Activated CD8-positive, alpha-beta memory T cell treated with anti-CD3 and anti-CD28 coated beads, Interleukin-2, amount 50 U/mL, for 4 hours (primary cell): ENCODE data around the gene C19orf85.
"Not testable (repeated sequence)": the region's sequence is repeated elsewhere in the genome, so short reads cannot be mapped to it uniquely, and the experiment has no call there.

Source experiments
- DNase-seq: peaks from one replicate; pipeline ENCODE4 v3.0.0-alpha.2; 2020

C19orf85 gene

GRCh38 chr19:55455576-55456235, 8.8 kb downstream of the C19orf85 start:
- DNase-seq: no peak

GRCh38 chr19:55454787-55455243, 9.7 kb downstream of the C19orf85 start:
- peak; percentile 50 for DNase-seq

- no peak for DNase-seq
These were observed 10.9 kb downstream of the C19orf85 start for GRCh38 chr19:55453511-55454260.

- peak; percentile 40 for DNase-seq
These were observed 11.7 kb downstream of the C19orf85 start for GRCh38 chr19:55452749-55453346.

GRCh38 chr19:55451965-55452748, 12.4 kb downstream of the C19orf85 start:
- DNase-seq: no peak

GRCh38 chr19:55451163-55451964, 13.2 kb downstream of the C19orf85 start:
- no peak for DNase-seq

GRCh38 chr19:55449469-55449868, 15.1 kb downstream of the C19orf85 start:
- DNase-seq: no peak

GRCh38 chr19:55448175-55448490, 16.4 kb downstream of the C19orf85 start:
- DNase-seq: not testable (repeated sequence)

- DNase-seq: no peak
These were observed 17.0 kb downstream of the C19orf85 start for GRCh38 chr19:55447421-55448174.

- no peak for DNase-seq
These were observed 18.5 kb downstream of the C19orf85 start for GRCh38 chr19:55446060-55446459.

GRCh38 chr19:55444646-55445045, 19.9 kb downstream of the C19orf85 start:
- DNase-seq: no peak

- DNase-seq: no peak
These were observed 20.6 kb downstream of the C19orf85 start for GRCh38 chr19:55443824-55444480.

GRCh38 chr19:55443045-55443823, 21.3 kb downstream of the C19orf85 start, which contains the start of gene SHISA7:
Gene SHISA7, minus strand, starts transcription at chr19:55443300. Its CDS starts 437 bp downstream, at chr19:55442863.
- no peak for DNase-seq

- DNase-seq: no peak
These were observed 22.1 kb downstream of the C19orf85 start for GRCh38 chr19:55442372-55442961.

- DNase-seq: no peak
These were observed 22.7 kb downstream of the C19orf85 start for GRCh38 chr19:55441692-55442321.

GRCh38 chr19:55441319-55441691, 23.2 kb downstream of the C19orf85 start:
- no peak for DNase-seq

GRCh38 chr19:55440411-55441105, 24.0 kb downstream of the C19orf85 start:
- DNase-seq: no peak

- DNase-seq: no peak
These were observed 25.5 kb downstream of the C19orf85 start for GRCh38 chr19:55439052-55439451.

GRCh38 chr19:55437410-55437809, 27.1 kb downstream of the C19orf85 start:
- no peak for DNase-seq
